GM18511 (cell line): ENCODE results near the gene STX8.
"Not testable (repeated sequence)": the region's sequence is repeated elsewhere in the genome, so short reads cannot be mapped to it uniquely, and the experiment has no call there.

Experiments
- ATAC-seq: cut with Tn5 transposase; IDR thresholded peaks from one replicate; pipeline ENCODE4 v1.9.1; 2021; ENCODE audit warnings: mild to moderate bottlenecking, moderate library complexity; ENCODE audit not compliant: unreplicated experiment

The STX8 gene

GRCh38 chr17:9512323-9513168, 63.1 kb downstream of the STX8 start:
- ATAC-seq, result no peak

GRCh38 chr17:9509236-9509816, 66.3 kb downstream of the STX8 start:
- no peak for ATAC-seq

- ATAC-seq, result no peak
These were observed 76.6 kb downstream of the STX8 start for GRCh38 chr17:9499041-9499440.

GRCh38 chr17:9498490-9498889, 77.1 kb downstream of the STX8 start:
- no peak for ATAC-seq

GRCh38 chr17:9488556-9488955, 87.1 kb downstream of the STX8 start:
- ATAC-seq, result no peak

- ATAC-seq, result no peak
These were observed 88.2 kb downstream of the STX8 start for GRCh38 chr17:9487406-9487805.

- no peak for ATAC-seq
These were observed 90.8 kb downstream of the STX8 start for GRCh38 chr17:9484789-9485188.

- no peak for ATAC-seq
These were observed 95.7 kb downstream of the STX8 start for GRCh38 chr17:9479964-9480363.

- no peak for ATAC-seq
These were observed 96.7 kb downstream of the STX8 start for GRCh38 chr17:9478889-9479288.

GRCh38 chr17:9475101-9475658, 100.4 kb downstream of the STX8 start:
- no peak for ATAC-seq

- ATAC-seq, result no peak
These were observed 101.9 kb downstream of the STX8 start for GRCh38 chr17:9473711-9474110.

- ATAC-seq, result no peak
These were observed 103.1 kb downstream of the STX8 start for GRCh38 chr17:9472541-9472940.

- no peak for ATAC-seq
These were observed 103.5 kb downstream of the STX8 start for GRCh38 chr17:9472094-9472493.

GRCh38 chr17:9470171-9470570, 105.4 kb downstream of the STX8 start:
- ATAC-seq, result no peak

GRCh38 chr17:9468937-9469336, 106.7 kb downstream of the STX8 start:
- no peak for ATAC-seq

- no peak for ATAC-seq
These were observed 107.1 kb downstream of the STX8 start for GRCh38 chr17:9468532-9468931.

- ATAC-seq, result no peak
These were observed 108.1 kb downstream of the STX8 start for GRCh38 chr17:9467518-9467917.

- ATAC-seq, result no peak
These were observed 110.3 kb downstream of the STX8 start for GRCh38 chr17:9465210-9465921.

- no peak for ATAC-seq
These were observed 118.6 kb downstream of the STX8 start for GRCh38 chr17:9457005-9457404.

GRCh38 chr17:9456330-9456729, 119.3 kb downstream of the STX8 start:
- ATAC-seq, result no peak

GRCh38 chr17:9451934-9452333, 123.7 kb downstream of the STX8 start:
- no peak for ATAC-seq

GRCh38 chr17:9447298-9447697, 128.3 kb downstream of the STX8 start:
- not testable (repeated sequence) for ATAC-seq
